GM10847 (cell line): Measurements from ENCODE around the gene GPR12.

ENCODE experiments used
- POLR2A ChIP-seq: IDR thresholded peaks from 2 replicates; pipeline ENCODE4 v1.6.1; 2011; ENCODE audit not compliant: insufficient read length; ENCODE audit errors: extremely low read depth

GPR12 gene

GRCh38 chr13:26759249-26759906 lies 1.2 kb downstream of the GPR12 start:
- no peak for TF ChIP-seq POLR2A

DNA sequence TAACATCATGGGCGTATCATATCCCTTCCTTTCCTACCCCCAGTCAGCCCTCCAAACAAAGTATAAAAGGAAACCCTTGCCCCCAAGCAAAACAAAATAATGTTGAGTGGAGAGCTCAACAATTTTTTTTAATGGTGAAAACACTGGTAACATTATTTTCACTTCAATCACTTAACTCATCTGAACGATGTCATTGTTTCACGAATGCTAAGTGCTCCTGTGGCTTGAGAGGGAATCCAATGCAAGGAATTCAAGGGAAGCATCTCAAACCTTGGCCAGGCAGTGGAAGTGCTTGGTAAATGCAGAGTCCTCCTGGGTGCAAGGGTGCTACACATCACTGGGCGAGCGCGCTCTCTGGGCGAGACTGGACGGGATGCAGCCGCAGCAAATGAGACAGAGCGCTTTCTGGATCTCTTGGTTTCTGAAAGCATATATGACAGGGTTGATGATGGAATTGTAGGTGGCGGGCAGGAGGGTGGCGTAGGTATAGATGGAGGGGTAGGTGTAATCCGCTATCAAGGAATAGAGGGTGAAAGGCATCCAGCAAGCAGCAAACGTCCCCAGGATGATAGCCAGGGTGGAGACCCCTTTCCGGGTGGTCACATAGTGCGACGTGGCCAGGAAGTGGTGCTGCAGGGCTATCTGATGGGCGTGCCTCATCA lies 2.0 kb downstream of the GPR12 start:
- TF ChIP-seq POLR2A: no peak

GRCh38 chr13:26756961-26757360 lies 3.6 kb downstream of the GPR12 start:
- TF ChIP-seq POLR2A: no peak

DNA sequence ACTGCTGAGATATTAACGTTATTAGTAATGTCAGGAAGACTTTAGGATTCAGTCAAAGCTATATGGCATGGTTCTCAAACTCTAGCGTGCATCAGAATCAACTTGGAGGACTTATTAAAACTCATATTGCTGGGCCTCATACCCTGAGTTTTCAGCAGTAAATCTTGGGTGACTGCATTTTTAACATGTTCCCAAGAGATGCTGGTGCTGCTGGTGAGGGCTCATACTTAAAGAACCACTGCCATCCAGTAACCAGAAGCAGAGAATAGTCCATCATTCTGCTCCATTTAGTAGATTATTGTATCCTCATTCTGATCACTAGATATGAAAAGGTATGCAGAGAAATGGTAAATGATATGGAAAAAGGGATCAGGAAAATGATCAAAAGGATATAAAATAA lies 7.9 kb downstream of the GPR12 start:
- no peak for TF ChIP-seq POLR2A

DNA sequence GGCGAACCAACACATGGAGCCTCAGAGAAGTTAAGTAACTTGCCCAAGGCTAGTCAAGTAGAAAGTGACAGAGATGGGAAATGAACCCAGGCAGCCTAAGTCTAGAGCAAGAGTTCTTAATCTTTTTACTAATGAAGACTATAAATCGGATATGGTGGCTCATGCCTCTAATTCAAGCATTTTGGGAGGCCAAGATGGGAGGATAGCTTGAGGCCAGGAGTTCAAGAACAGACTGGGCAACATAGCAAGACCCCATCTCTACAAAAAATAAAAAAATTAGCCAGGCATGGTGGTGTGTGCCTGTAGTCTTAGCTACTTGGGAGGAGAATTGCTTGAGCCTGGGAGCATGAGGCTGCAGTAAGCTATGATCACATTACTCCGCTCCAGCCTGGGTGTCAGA lies 10.7 kb downstream of the GPR12 start:
- TF ChIP-seq POLR2A: no peak

DNA sequence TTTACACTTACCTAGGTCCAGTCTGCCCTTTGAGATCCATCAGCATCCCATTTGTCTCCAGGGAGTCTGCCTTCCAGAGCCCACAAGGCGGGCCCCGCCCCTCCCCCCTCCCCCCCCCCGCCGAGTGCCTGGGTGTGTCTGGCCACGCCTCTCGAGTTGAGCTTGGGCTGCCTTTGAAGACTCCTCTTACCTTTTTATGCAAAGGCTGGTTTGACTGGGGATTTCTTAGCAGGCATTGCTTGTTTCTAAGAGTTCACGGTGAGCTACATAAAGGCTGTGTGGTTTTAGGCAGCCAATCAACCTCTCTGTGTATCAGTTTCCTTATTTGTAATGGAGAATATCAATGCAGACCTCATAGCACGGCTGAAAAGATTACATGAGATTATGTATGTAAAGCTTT lies 11.3 kb downstream of the GPR12 start:
- no peak for TF ChIP-seq POLR2A

GRCh38 chr13:26747706-26748105 lies 12.9 kb downstream of the GPR12 start:
- no peak for TF ChIP-seq POLR2A

DNA sequence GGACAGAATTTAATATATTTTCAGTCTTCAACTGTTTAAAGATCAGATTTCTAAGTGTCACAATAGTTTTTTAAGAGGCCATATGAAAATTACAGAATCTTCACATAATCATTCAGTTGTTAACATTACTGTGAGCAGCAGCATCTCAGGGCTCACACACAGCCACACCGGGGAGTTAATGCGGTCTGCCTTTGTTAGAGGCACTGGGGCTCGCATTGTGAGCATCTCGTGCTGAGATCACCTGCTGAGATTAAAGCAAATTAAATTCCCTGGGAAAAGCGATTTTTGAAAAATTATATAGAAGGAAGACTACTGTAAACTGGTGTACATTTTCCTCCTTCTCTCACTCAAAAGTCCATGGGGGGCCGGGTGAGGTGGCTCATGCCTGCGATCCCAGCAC lies 16.6 kb downstream of the GPR12 start:
- no peak for TF ChIP-seq POLR2A

GRCh38 chr13:26742691-26743358 lies 17.8 kb downstream of the GPR12 start:
- TF ChIP-seq POLR2A: no peak

- no peak for TF ChIP-seq POLR2A
These were observed 24.9 kb downstream of the GPR12 start for GRCh38 chr13:26735677-26736076.

- TF ChIP-seq POLR2A: no peak
These were observed 33.0 kb downstream of the GPR12 start for GRCh38 chr13:26727633-26728032.

- TF ChIP-seq POLR2A: no peak
These were observed 33.5 kb downstream of the GPR12 start for GRCh38 chr13:26727122-26727521.

DNA sequence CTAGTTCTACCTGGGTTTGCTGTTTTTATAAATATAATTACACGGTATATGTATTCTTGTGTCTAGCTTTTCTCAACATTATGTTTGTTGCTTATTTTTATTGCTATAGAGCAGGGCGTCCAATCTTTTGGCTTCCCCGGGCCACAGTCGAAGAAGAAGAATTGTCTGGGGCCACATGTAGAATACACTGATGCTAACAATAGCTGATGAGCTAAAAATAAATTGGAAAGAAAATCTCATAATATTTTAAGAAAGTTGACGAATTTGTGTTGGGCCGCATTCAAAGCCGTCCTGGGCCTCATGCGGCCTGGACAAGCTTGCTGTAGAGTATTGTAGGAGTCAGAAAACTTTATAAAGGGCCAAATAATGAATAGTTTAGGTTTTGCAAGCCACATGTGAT lies 33.9 kb downstream of the GPR12 start:
- no peak for TF ChIP-seq POLR2A

GRCh38 chr13:26722321-26722720 lies 38.3 kb downstream of the GPR12 start:
- no peak for TF ChIP-seq POLR2A

- no peak for TF ChIP-seq POLR2A
These were observed 39.1 kb downstream of the GPR12 start for GRCh38 chr13:26721251-26722121.
